Uterus (tissue), 4 donors: ENCODE measurements around the gene PANK2. TPM values are rescaled to one million over a fixed set of nuclear protein-coding genes. Genes with fewer than 3 reads are reported as not detected.

ENCODE experiments used
- DNase-seq, 2 donors: peaks; one replicate each; pipeline ENCODE4 v3.0.0-alpha.2; 2019 to 2020
- H3K27ac ChIP-seq, 2 donors: fragments of 200-600 bp; sonication (generic); 1 replicate in 1 of 2; 2 replicates in 1 of 2; pipeline ENCODE4 v1.5.1; 2016 to 2018
- H3K27me3 ChIP-seq, 2 donors: fragments of 200-600 bp; sonication (generic); one replicate each; pipeline ENCODE4 v1.5.1; 2018 to 2019; ENCODE audit warnings: control low read depth in 1 of 2
- H3K36me3 ChIP-seq, 2 donors: fragments of 200-600 bp; sonication (generic); one replicate each; pipeline ENCODE4 v1.5.1; 2019; ENCODE audit warnings: control low read depth in 1 of 2
- H3K4me1 ChIP-seq, 2 donors: fragments of 200-600 bp; sonication (generic); one replicate each; pipeline ENCODE4 v1.5.1; 2018 to 2019; ENCODE audit warnings: control low read depth in 1 of 2
- H3K4me3 ChIP-seq, 2 donors: fragments of 200-600 bp; sonication (generic); 1 replicate in 1 of 2; 2 replicates in 1 of 2; pipeline ENCODE4 v1.5.1; 2018 to 2019; ENCODE audit warnings: mild to moderate bottlenecking in 1 of 2
- H3K9me3 ChIP-seq, 2 donors: fragments of 200-600 bp; sonication (generic); one replicate each; pipeline ENCODE4 v1.5.1; 2019; ENCODE audit warnings: control low read depth in 1 of 2
- POLR2A ChIP-seq, 2 donors: fragments of 450-650 bp; IDR thresholded peaks; one replicate each; pipeline ENCODE4 v1.6.1; 2016; ENCODE audit warnings: antibody characterized with exemption in 2 of 2, mild to moderate bottlenecking in 1 of 2, moderate library complexity in 1 of 2
- intact Hi-C: fragments of 100-400 bp; cut with DNase I; formaldehyde crosslinking; loops from one replicate; pipeline ENCODE4 v1.15.1; 2023; ENCODE audit warnings: low total_unique reads
- total RNA-seq, 4 donors: library from RNA; depleted of rRNA in 3 of 4; stranded (reverse); fragments of >200 nt in 3 of 4; gene quantifications; one replicate each; pipeline versions ENCODE4 v1.1.0 to v1.2.4, GENCODE V29; 2014 to 2023
- TF ChIP-seq, protein P1 (sequence below), 4 experiments: fragments of 200-600 bp in 2 of 4; fragments of 450-650 bp in 2 of 4; sonication (generic) in 2 of 4; IDR thresholded peaks; one replicate each; pipeline ENCODE4 v1.5.1; 2016 to 2019; ENCODE audit warnings: antibody characterized with exemption in 4 of 4, mild to moderate bottlenecking in 2 of 4, moderate library complexity in 1 of 4
- donor health status: DM: yes; HTN: yes; CAD: no.

The PANK2 gene
- total RNA-seq, 4 donors from 2014 or later = 18.2 to 82.0 (median 53.5) TPM

GRCh38 chr20:3846740-3847428 is 42.3 kb upstream of the PANK2 start, which contains the start of gene MAVS:
MAVS (plus strand) TSS chr20:3846834; CDS start chr20:3854625, 7,791 bp downstream.
- intact Hi-C loops = no loop called here
- Histone ChIP-seq H3K4me1 (peaks cover 0 to 7% of the 10 kb centered on the region in 2 donors), H3K27me3 (no peaks in the 10 kb centered on the region), H3K36me3 (no peaks in the 10 kb centered on the region), H3K4me3 (peak within 1 kb of the TSS; percentile 76 to 97), H3K9me3 (no peaks in the 10 kb centered on the region), H3K27ac (peak within 1 kb of the TSS; percentile 76 to 94)
- DNase-seq = peak; percentile 56 to 88
- TF ChIP-seq, protein P1, sequence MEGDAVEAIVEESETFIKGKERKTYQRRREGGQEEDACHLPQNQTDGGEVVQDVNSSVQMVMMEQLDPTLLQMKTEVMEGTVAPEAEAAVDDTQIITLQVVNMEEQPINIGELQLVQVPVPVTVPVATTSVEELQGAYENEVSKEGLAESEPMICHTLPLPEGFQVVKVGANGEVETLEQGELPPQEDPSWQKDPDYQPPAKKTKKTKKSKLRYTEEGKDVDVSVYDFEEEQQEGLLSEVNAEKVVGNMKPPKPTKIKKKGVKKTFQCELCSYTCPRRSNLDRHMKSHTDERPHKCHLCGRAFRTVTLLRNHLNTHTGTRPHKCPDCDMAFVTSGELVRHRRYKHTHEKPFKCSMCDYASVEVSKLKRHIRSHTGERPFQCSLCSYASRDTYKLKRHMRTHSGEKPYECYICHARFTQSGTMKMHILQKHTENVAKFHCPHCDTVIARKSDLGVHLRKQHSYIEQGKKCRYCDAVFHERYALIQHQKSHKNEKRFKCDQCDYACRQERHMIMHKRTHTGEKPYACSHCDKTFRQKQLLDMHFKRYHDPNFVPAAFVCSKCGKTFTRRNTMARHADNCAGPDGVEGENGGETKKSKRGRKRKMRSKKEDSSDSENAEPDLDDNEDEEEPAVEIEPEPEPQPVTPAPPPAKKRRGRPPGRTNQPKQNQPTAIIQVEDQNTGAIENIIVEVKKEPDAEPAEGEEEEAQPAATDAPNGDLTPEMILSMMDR (IDR thresholded peaks at IDR 0.05) = no peak
- TF ChIP-seq POLR2A (IDR thresholded peaks at IDR 0.05) = peak; percentile 67 to 84

DNA sequence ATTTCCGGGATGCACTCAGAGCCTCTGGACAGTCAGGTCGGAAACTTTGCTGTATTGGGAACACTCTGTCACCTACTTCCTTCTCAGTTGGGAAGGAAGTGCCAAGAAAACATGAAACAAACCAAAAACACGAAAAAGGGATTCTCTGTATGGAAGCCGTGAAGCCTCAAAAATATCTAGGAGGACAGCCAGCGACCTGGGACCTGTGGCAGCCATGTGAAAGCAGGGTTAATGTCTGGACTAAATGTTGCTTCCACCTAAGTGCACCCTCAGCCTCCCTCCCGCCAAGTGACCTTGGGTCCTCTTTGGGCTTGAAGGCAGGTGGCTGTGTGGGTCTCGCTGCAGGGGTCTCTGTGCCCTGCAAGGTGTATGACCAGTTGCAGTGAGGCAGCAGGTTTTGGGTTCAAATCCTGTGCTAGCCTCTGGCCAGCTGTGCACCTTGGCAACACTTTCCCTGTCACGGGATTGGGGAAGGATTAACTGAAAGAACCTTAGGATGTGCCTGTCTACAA is 41.7 kb upstream of the PANK2 start:
- intact Hi-C loops = no loop called here
- Histone ChIP-seq H3K4me1 (peaks cover 0 to 7% of the 10 kb centered on the region in 2 donors), H3K9me3 (no peaks in the 10 kb centered on the region), H3K27ac (peak overlapping the region; percentile 76 to 94), H3K4me3 (peak overlapping the region; percentile 76 to 97), H3K27me3 (no peaks in the 10 kb centered on the region), H3K36me3 (no peaks in the 10 kb centered on the region)
- no peak for DNase-seq
- no peak for TF ChIP-seq POLR2A (IDR thresholded peaks at IDR 0.05)

DNA sequence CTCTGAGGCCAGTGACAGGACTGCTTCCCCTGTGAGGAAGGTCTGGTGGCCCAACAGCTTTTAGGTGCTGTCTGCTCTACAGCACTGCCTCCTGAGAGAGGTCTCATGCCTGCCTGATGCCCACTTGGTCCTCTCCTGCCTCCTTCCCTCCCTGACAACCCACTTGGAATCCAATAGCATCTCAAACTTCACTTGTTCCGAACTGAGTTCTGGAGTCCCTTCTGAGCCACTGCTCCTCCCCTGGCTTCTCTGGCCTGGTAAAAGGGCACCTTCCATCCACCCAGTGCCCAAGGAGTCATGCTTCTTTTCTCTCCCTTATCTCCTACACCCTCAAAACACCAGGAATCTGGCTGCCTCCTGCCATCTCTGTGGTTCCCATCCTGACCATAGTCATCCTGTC is 40.6 kb upstream of the PANK2 start:
- no peak overlapping the region for H3K27ac ChIP-seq
- no peak overlapping the region for H3K4me3 ChIP-seq
- H3K9me3 ChIP-seq = no peaks in the 10 kb centered on the region
- no peaks in the 10 kb centered on the region for H3K27me3 ChIP-seq
- intact Hi-C loops = no loop called here
- H3K36me3 ChIP-seq = no peaks in the 10 kb centered on the region
- peaks cover 0 to 7% of the 10 kb centered on the region in 2 donors for H3K4me1 ChIP-seq
- no peak for DNase-seq
- TF ChIP-seq, protein P1 (IDR thresholded peaks at IDR 0.05) = no peak
- TF ChIP-seq POLR2A (IDR thresholded peaks at IDR 0.05) = no peak

DNA sequence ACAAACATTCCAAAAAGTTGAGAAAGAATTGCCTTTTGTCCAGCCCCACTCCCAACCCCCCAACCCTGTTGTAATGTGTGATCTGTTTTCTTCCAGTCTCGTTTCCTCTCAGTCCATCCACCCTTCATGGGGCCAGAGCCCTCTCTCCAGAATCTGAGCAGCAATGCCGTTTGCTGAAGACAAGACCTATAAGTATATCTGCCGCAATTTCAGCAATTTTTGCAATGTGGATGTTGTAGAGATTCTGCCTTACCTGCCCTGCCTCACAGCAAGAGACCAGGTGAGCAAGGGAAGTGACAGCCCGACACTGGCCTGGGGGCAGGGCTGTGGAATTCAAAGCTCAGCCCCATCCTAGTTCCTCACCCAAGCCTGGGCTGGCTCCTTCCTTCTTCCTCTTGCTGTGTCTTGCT is 34.7 kb upstream of the PANK2 start:
- no peak for DNase-seq
- Histone ChIP-seq H3K27ac (no peak overlapping the region), H3K36me3 (no peaks in the 10 kb centered on the region), H3K4me1 (no peaks in the 10 kb centered on the region), H3K9me3 (no peaks in the 10 kb centered on the region), H3K27me3 (no peaks in the 10 kb centered on the region), H3K4me3 (no peak overlapping the region)
- intact Hi-C loops = no loop called here
- TF ChIP-seq, protein P1 (IDR thresholded peaks at IDR 0.05) = no peak
- TF ChIP-seq POLR2A (IDR thresholded peaks at IDR 0.05) = no peak

- intact Hi-C loops = no loop called here
- Histone ChIP-seq H3K9me3 (no peaks in the 10 kb centered on the region), H3K27ac (no peak overlapping the region), H3K4me1 (no peaks in the 10 kb centered on the region), H3K27me3 (no peaks in the 10 kb centered on the region), H3K36me3 (no peaks in the 10 kb centered on the region), H3K4me3 (no peak overlapping the region)
- TF ChIP-seq, protein P1 (IDR thresholded peaks at IDR 0.05) = no peak
- TF ChIP-seq POLR2A (IDR thresholded peaks at IDR 0.05) = no peak
- DNase-seq = no peak
Measured at GRCh38 chr20:3857405-3857804, 31.8 kb upstream of the PANK2 start.
